Muscle layer of duodenum (tissue), 2 donors: ENCODE data around the gene TMEM44.

Experiments used
- H3K27ac ChIP-seq: one replicate; pipeline ENCODE4 v1.7.0; 2013; ENCODE audit warnings: mild to moderate bottlenecking, low read length
- H3K27me3 ChIP-seq: one replicate; pipeline ENCODE4 v1.7.0; 2013; ENCODE audit warnings: low read depth, mild to moderate bottlenecking, control low read depth, low read length
- H3K36me3 ChIP-seq, 2 donors: one replicate each; pipeline ENCODE4 v1.7.0; 2013; ENCODE audit warnings: low read length in 2 of 2, control low read depth in 1 of 2, mild to moderate bottlenecking in 1 of 2; ENCODE audit not compliant: insufficient read depth in 2 of 2, control insufficient read depth in 1 of 2
- H3K4me1 ChIP-seq, 2 donors: one replicate each; pipeline ENCODE4 v1.7.0; 2013; ENCODE audit warnings: low read length in 2 of 2, mild to moderate bottlenecking in 2 of 2, control low read depth in 1 of 2, moderate library complexity in 1 of 2; ENCODE audit not compliant: insufficient read depth in 2 of 2, control insufficient read depth in 1 of 2
- H3K4me3 ChIP-seq, 2 donors: one replicate each; pipeline ENCODE4 v1.7.0; 2013; ENCODE audit warnings: low read length in 2 of 2, low read depth in 1 of 2, mild to moderate bottlenecking in 1 of 2
- H3K9me3 ChIP-seq, 2 donors: one replicate each; pipeline ENCODE4 v1.7.0; 2013; ENCODE audit warnings: low read length in 2 of 2, control low read depth in 1 of 2, mild to moderate bottlenecking in 1 of 2; ENCODE audit not compliant: control insufficient read depth in 1 of 2
- donor health status: healthy.

Gene TMEM44

DNA sequence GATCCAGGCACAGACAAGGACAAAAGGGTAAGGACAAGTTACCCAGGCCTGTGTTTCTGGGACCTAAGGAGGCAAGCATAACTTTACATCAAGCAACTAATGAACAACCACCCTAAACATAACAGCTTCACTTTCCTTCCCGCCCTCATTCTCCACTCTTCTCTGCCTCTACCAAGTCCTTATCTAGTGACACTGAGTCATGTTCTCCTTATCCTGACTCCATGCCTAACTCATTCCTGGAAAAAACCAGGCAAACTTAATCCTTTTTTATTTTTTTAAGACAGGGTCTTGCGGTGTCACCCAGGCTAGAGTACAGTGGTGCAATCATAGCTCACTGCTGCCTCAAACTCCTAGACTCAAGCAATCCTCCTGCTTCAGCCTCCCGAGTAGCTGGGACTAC lies 44.5 kb downstream of the TMEM44 start:
- H3K27me3 ChIP-seq: no peaks in the 10 kb centered on the region
- H3K27ac ChIP-seq: no peak overlapping the region
- no peak overlapping the region for H3K4me3 ChIP-seq
- H3K9me3 ChIP-seq: no peaks in the 10 kb centered on the region
- peaks cover 7 to 12% of the 10 kb centered on the region in 2 donors for H3K4me1 ChIP-seq
- H3K36me3 ChIP-seq: peaks cover 0 to 19% of the 10 kb centered on the region in 2 donors

DNA sequence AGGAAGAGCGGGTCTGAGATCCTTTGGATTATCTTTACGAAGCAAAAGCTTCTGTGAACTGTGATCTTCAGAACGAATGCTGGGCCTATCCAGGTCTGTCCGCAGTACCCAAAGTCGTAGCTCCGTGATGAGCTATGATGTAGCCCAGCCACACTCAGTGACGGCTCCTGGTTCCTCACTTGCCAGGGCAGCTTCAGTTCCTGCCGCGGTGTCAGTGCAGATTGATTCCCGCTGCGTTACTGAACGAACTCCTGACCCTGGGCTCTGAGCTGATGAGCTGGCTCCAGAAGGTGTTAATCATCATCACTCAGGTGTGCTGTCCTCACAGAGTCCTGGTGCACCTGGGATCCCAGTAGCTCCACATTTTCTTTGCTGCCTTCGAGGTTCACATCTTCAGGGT lies 45.0 kb downstream of the TMEM44 start:
- Histone ChIP-seq H3K27ac (no peak overlapping the region), H3K27me3 (no peaks in the 10 kb centered on the region), H3K9me3 (no peaks in the 10 kb centered on the region), H3K4me1 (peaks cover 7 to 12% of the 10 kb centered on the region in 2 donors), H3K36me3 (peaks cover 0 to 19% of the 10 kb centered on the region in 2 donors), H3K4me3 (no peak overlapping the region)

DNA sequence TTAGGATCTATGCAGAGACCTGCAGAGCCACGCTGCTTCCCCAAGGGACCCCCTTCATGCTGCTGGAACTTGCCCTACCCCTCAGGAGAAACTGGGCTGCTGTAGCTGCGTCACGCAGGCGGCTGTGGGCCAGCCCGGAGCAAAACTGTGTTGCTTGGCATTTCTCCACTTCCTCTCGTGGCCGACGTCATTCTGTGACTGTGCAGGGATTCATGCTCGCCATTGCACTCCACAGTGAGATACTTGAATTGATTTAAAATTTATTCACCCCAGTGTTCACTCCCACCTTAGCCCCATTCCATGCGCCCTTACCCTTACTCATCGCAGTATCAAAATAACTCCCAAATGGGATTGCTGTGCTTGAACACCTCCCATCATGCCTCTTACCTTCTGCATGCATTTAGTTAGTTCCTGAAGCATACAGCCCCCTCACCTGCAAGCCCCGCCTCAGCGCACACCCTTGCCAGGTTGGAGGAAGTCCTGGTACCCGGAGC lies 45.7 kb downstream of the TMEM44 start:
- H3K4me1 ChIP-seq: peaks cover 7% of the 10 kb centered on the region in 2 donors
- H3K4me3 ChIP-seq: no peak overlapping the region
- H3K27me3 ChIP-seq: no peaks in the 10 kb centered on the region
- H3K9me3 ChIP-seq: no peaks in the 10 kb centered on the region
- peak overlapping the region; percentile 13 for H3K27ac ChIP-seq
- H3K36me3 ChIP-seq: peaks cover 0 to 19% of the 10 kb centered on the region in 2 donors

DNA sequence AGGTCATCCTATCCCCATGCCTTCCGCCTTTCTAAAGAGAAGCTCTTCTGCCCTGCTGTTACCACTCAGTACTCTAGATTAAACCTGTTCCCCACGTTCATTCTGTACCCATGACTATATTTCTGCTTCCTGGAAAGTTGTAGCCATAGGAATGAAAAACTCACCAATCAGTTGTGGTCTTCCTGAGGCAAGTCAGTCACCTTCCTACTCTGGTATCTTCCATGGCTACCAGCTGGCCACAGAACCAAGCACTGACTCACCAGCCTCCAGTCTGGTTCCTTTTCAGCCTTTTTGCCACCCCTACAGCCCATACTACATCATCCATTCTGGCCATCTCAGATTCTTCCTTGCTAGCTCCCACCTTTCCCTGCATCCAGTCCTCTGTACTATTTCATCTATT lies 46.4 kb downstream of the TMEM44 start:
- Histone ChIP-seq H3K4me1 (peaks cover 7% of the 10 kb centered on the region in 2 donors), H3K4me3 (no peak overlapping the region), H3K27me3 (no peaks in the 10 kb centered on the region), H3K27ac (peak overlapping the region; percentile 13), H3K36me3 (peaks cover 0 to 19% of the 10 kb centered on the region in 2 donors), H3K9me3 (no peaks in the 10 kb centered on the region)

DNA sequence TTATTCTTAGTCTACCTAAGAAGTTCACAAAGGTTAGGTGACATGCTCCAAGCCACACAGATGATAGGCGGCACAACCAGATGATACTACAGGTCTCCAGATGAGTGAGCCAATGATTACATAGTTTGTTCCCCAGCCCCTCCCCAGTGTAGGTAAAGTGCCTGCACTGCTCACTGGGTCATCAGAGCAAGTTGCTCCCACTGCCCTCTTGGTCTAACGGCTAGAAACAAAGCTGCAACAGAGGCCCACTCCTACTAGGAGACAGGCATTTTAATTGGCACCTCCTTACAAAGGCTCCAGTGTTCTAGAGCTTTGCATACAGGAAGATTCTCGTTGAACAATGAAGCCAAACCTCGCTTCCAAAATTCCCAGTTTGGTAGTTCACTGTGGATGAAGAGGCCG lies 47.3 kb downstream of the TMEM44 start:
- no peak overlapping the region for H3K4me3 ChIP-seq
- no peaks in the 10 kb centered on the region for H3K9me3 ChIP-seq
- peaks cover 0 to 19% of the 10 kb centered on the region in 2 donors for H3K36me3 ChIP-seq
- no peak overlapping the region for H3K27ac ChIP-seq
- H3K4me1 ChIP-seq: peaks cover 7% of the 10 kb centered on the region in 2 donors
- H3K27me3 ChIP-seq: no peaks in the 10 kb centered on the region

DNA sequence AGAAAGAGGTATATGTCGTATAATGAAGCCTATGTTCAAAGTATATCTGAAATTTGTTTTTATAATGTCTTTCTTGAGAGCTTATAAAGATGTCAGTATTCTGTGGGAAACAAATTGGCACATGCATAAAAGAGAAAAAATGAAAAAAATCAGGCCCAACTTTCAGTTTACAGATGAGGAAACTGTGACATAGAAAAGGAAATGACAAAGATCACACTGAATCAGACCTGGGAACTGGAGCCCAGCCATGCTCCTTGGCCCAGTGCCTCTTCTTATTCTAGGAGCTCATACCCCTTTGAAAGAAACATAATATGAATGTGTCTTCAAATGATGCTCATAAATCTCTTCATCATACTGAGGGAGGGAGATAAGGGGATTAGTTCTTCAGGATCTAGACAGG lies 48.4 kb downstream of the TMEM44 start:
- H3K4me1 ChIP-seq: peaks cover 7% of the 10 kb centered on the region in 2 donors
- peak overlapping the region; percentile 96 for H3K27ac ChIP-seq
- no peaks in the 10 kb centered on the region for H3K27me3 ChIP-seq
- peak overlapping the region in 1 of 2 donors; percentile 99 for H3K4me3 ChIP-seq
- H3K36me3 ChIP-seq: peaks cover 0 to 19% of the 10 kb centered on the region in 2 donors
- H3K9me3 ChIP-seq: no peaks in the 10 kb centered on the region

DNA sequence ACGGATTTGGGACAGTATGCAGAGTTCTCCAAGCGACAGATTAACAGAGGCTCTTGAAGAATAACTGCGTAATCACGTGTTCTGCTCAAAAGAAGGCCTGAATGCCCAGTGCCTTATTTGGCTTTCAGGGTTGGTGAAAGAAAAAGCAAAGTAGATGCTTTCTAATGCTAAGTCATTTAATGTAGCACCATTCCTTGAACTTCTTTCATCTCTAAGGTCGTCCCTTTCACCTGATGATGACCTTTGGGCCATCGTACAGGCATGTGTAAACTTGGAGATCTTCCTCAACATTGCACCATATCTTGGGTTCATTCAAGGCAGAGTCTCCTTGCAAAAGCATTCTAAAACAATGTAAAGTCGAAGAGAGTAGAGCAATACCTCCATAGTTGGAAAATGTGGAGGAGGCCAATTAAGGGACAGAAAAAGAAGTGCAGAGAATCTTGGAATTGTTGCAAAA lies 48.9 kb downstream of the TMEM44 start:
- Histone ChIP-seq H3K27me3 (no peaks in the 10 kb centered on the region), H3K4me1 (peaks cover 7% of the 10 kb centered on the region in 2 donors), H3K27ac (peak overlapping the region; percentile 96), H3K9me3 (no peaks in the 10 kb centered on the region), H3K4me3 (peak overlapping the region; percentile 66 to 99), H3K36me3 (peaks cover 0 to 19% of the 10 kb centered on the region in 2 donors)

DNA sequence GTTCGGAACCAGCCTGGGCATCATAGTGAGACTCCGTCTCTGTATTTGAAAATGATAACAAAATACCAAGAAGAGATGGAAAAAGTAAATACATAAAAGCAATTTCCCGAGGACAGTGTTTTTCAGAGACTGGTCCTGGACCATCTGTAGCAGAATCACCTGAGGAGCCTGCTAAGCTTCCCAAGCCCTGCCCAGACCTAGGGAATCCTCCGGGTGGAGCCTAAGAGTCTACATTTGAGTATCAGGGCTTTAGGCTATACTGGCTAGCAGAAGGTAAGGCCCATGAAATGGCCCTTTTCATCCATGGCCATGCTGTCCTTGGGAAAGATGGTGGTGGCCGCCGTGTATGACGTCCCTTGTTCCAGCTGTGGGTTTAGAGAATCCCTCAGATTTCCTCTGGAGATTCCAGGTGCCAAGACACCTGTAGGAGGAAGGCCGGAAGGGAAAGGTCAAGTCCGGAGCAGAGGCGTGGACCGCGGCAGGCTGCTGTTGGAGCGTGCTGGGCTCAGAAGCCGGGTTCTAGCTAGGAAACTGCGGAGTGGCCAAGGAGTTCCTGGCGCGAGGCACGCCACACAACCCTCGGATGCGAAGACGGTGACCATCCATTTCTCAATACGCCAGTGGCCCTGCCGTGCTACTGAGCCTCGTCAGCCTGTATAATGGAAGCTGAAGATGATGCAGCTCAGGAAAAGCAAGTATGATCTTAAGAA lies 50.9 kb downstream of the TMEM44 start:
- peaks cover 0 to 9% of the 10 kb centered on the region in 2 donors for H3K36me3 ChIP-seq
- peaks cover 7% of the 10 kb centered on the region in 2 donors for H3K4me1 ChIP-seq
- H3K27me3 ChIP-seq: no peaks in the 10 kb centered on the region
- H3K27ac ChIP-seq: no peak overlapping the region
- no peaks in the 10 kb centered on the region for H3K9me3 ChIP-seq
- no peak overlapping the region for H3K4me3 ChIP-seq

DNA sequence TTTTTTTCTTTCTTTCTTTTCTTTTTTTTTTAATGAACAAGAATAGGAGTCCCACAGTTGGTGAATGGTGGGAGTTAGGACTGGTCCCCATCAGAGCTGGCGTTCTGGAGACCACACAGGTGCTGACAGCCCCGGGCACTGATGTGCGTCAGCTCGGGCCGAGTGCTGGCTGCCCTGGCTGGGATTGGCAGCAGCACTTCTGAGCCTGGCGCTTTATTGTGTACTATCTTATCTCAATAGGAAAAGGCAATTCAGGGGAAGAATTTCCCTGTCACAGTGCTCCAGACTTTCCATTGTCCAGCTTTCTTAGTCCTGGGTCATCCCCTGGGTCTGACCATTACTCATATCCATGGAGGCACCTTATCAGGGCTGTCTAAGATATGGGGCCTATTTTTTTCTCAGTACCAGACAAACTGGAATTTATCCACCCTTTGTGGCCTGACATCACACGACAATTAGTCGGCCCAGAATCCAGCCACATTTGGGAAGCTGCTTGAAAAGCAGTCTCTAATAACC lies 54.1 kb downstream of the TMEM44 start:
- Histone ChIP-seq H3K27ac (no peak overlapping the region), H3K9me3 (no peaks in the 10 kb centered on the region), H3K4me1 (no peaks in the 10 kb centered on the region), H3K36me3 (no peaks in the 10 kb centered on the region), H3K27me3 (no peaks in the 10 kb centered on the region), H3K4me3 (no peak overlapping the region)

DNA sequence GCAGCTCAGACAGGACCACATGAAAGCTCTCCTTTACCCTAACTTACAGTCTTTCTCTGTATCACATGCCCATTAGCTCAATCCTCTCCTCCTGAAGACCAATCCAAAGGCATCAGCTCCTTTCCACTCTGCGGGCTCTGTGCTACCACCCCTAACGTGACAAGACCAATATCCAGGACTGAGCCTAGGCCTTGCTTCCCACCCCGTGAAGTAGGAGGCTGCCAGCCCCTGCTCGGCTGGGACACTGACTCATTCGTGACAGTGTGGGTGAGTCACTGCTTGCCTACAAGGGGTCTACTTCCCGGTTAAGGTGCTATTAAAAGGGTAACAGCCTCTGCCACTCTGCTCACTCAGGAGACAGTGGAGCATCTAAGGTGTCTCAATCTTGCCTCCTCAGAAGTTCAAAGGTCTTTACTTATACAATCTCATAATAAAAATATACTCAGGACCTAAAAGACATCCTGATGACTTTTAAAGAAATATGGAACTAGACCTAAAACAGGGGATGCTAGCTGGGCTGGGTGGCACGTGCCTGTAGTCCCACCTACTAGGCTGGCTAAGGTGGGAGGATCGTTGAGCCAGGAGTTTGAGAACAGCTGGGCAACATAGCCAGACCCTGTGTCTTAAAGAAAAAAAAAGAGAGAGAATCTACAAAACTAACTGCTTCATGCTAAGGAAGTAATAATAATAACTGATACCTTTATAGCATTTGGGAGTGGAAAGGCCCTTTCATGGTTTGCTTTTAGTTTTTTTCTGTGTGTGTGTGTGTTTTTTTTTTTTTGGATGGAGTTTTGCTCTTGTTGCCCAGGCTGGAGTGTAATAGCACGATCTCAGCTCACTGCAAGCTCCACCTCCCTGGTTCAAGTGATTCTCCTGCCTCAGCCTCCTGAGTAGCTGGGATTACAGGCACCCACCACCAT lies 55.0 kb downstream of the TMEM44 start:
- no peaks in the 10 kb centered on the region for H3K9me3 ChIP-seq
- no peak overlapping the region for H3K27ac ChIP-seq
- no peaks in the 10 kb centered on the region for H3K36me3 ChIP-seq
- no peaks in the 10 kb centered on the region for H3K27me3 ChIP-seq
- no peaks in the 10 kb centered on the region for H3K4me1 ChIP-seq
- H3K4me3 ChIP-seq: no peak overlapping the region
